ENCODE results near the gene YAP1. TPM values are rescaled to one million over a fixed set of nuclear protein-coding genes. Genes with fewer than 3 reads are reported as not detected.

Gene YAP1
- total and polyA plus RNA-seq, 7 experiments from 2014 or later = 0.15 TPM; not detected in 6

GRCh38 chr11:102154806-102155205 is 44.6 kb downstream of the YAP1 start:
- Mint-ChIP-seq H3K27ac (no peak overlapping the region), H3K36me3 (no peaks in the 10 kb centered on the region), H3K27me3 (peaks cover 0 to 17% (median 14%) of the 10 kb centered on the region in 5 donors), H3K4me3 (no peak overlapping the region), H3K4me1 (no peaks in the 10 kb centered on the region), H3K9me3 (no peaks in the 10 kb centered on the region)
- ATAC-seq (no peak), DNase-seq (no peak)
- Histone ChIP-seq H3K4me1 (ENCODE audit: control insufficient read depth in 2 of 2, insufficient read depth in 2 of 2, low read length in 2 of 2) (no peaks in the 10 kb centered on the region), H3K9me3 (ENCODE audit: control insufficient read depth in 2 of 3, low read length in 3 of 3) (no peaks in the 10 kb centered on the region), H3K27ac (ENCODE audit: low read depth, low read length) (no peak overlapping the region), H3K36me3 (ENCODE audit: control insufficient read depth in 2 of 3, insufficient read depth in 3 of 3, low read length in 3 of 3) (no peaks in the 10 kb centered on the region), H3K27me3 (ENCODE audit: control insufficient read depth in 2 of 2, insufficient read depth in 2 of 2, low read length in 2 of 2) (no peaks in the 10 kb centered on the region), H3K4me3 (ENCODE audit: low read length) (no peak overlapping the region)
- intact Hi-C loops (cut with micrococcal nuclease) = no loop called here
- POLR2A ChIA-PET = no interaction called here
- CTCF ChIA-PET = no interaction called here

- DNase-seq = no peak
- Mint-ChIP-seq H3K36me3 (no peaks in the 10 kb centered on the region), H3K4me1 (no peaks in the 10 kb centered on the region), H3K27me3 (peaks cover 0 to 14% (median 11%) of the 10 kb centered on the region in 5 donors), H3K9me3 (no peaks in the 10 kb centered on the region), H3K4me3 (no peak overlapping the region), H3K27ac (no peak overlapping the region)
- Histone ChIP-seq H3K4me3 (ENCODE audit: low read length) (no peak overlapping the region), H3K27ac (ENCODE audit: low read depth, low read length) (no peak overlapping the region), H3K9me3 (ENCODE audit: control insufficient read depth in 2 of 3, low read length in 3 of 3) (no peaks in the 10 kb centered on the region), H3K4me1 (ENCODE audit: control insufficient read depth in 2 of 2, insufficient read depth in 2 of 2, low read length in 2 of 2) (no peaks in the 10 kb centered on the region), H3K36me3 (ENCODE audit: control insufficient read depth in 2 of 3, insufficient read depth in 3 of 3, low read length in 3 of 3) (no peaks in the 10 kb centered on the region), H3K27me3 (ENCODE audit: control insufficient read depth in 2 of 2, insufficient read depth in 2 of 2, low read length in 2 of 2) (no peaks in the 10 kb centered on the region)
- ChIA-PET POLR2A (no interaction called here), CTCF (no interaction called here)
- intact Hi-C loops (cut with micrococcal nuclease) = no loop called here
- no peak for ATAC-seq
Observed at GRCh38 chr11:102155676-102156075, 45.4 kb downstream of the YAP1 start.

- no peaks in the 10 kb centered on the region for H3K27me3 ChIP-seq (ENCODE audit: control insufficient read depth in 2 of 2, insufficient read depth in 2 of 2, low read length in 2 of 2)
- H3K36me3 Mint-ChIP-seq = no peaks in the 10 kb centered on the region
- H3K9me3 ChIP-seq (ENCODE audit: control insufficient read depth in 2 of 3, low read length in 3 of 3) = no peaks in the 10 kb centered on the region
- no peaks in the 10 kb centered on the region for H3K9me3 Mint-ChIP-seq
- H3K36me3 ChIP-seq (ENCODE audit: control insufficient read depth in 2 of 3, insufficient read depth in 3 of 3, low read length in 3 of 3) = no peaks in the 10 kb centered on the region
- DNase-seq (no peak), ATAC-seq (no peak)
- H3K4me1 ChIP-seq (ENCODE audit: control insufficient read depth in 2 of 2, insufficient read depth in 2 of 2, low read length in 2 of 2) = no peaks in the 10 kb centered on the region
- no peak overlapping the region for H3K27ac ChIP-seq (ENCODE audit: low read depth, low read length)
- H3K4me3 ChIP-seq (ENCODE audit: low read length) = no peak overlapping the region
- peaks cover 0 to 12% (median 5%) of the 10 kb centered on the region in 5 donors for H3K27me3 Mint-ChIP-seq
- H3K27ac Mint-ChIP-seq = no peak overlapping the region
- ChIA-PET CTCF (no interaction called here), POLR2A (no interaction called here)
- no peak overlapping the region for H3K4me3 Mint-ChIP-seq
- intact Hi-C loops (cut with micrococcal nuclease) = no loop called here
- H3K4me1 Mint-ChIP-seq = no peaks in the 10 kb centered on the region
Observed at GRCh38 chr11:102157219-102157618, 47.0 kb downstream of the YAP1 start.

GRCh38 chr11:102158164-102158735 is 48.0 kb downstream of the YAP1 start:
- ChIA-PET POLR2A (no interaction called here), CTCF (no interaction called here)
- H3K9me3 ChIP-seq (ENCODE audit: control insufficient read depth in 2 of 3, low read length in 3 of 3) = no peaks in the 10 kb centered on the region
- no peaks in the 10 kb centered on the region for H3K27me3 ChIP-seq (ENCODE audit: control insufficient read depth in 2 of 2, insufficient read depth in 2 of 2, low read length in 2 of 2)
- DNase-seq = no peak
- H3K36me3 Mint-ChIP-seq = no peaks in the 10 kb centered on the region
- no peaks in the 10 kb centered on the region for H3K9me3 Mint-ChIP-seq
- H3K4me3 Mint-ChIP-seq = no peak overlapping the region
- intact Hi-C loops (cut with micrococcal nuclease) = no loop called here
- no peaks in the 10 kb centered on the region for H3K4me1 ChIP-seq (ENCODE audit: control insufficient read depth in 2 of 2, insufficient read depth in 2 of 2, low read length in 2 of 2)
- no peaks in the 10 kb centered on the region for H3K4me1 Mint-ChIP-seq
- no peak for ATAC-seq
- peaks cover 0 to 9% (median 0%) of the 10 kb centered on the region in 5 donors for H3K27me3 Mint-ChIP-seq
- no peak overlapping the region for H3K27ac ChIP-seq (ENCODE audit: low read depth, low read length)
- H3K36me3 ChIP-seq (ENCODE audit: control insufficient read depth in 2 of 3, insufficient read depth in 3 of 3, low read length in 3 of 3) = no peaks in the 10 kb centered on the region
- no peak overlapping the region for H3K27ac Mint-ChIP-seq
- no peak overlapping the region for H3K4me3 ChIP-seq (ENCODE audit: low read length)

GRCh38 chr11:102163368-102163767 is 53.1 kb downstream of the YAP1 start:
- no peaks in the 10 kb centered on the region for H3K4me1 ChIP-seq (ENCODE audit: control insufficient read depth in 2 of 2, insufficient read depth in 2 of 2, low read length in 2 of 2)
- H3K4me3 Mint-ChIP-seq = no peak overlapping the region
- intact Hi-C loops (cut with micrococcal nuclease) = no loop called here
- no peaks in the 10 kb centered on the region for H3K4me1 Mint-ChIP-seq
- ATAC-seq (no peak), DNase-seq (no peak)
- no peak overlapping the region for H3K4me3 ChIP-seq (ENCODE audit: low read length)
- ChIA-PET POLR2A (no interaction called here), CTCF (no interaction called here)
- H3K9me3 Mint-ChIP-seq = peaks cover 0 to 2% (median 0%) of the 10 kb centered on the region in 11 donors
- peaks cover 2 to 26% (median 14%) of the 10 kb centered on the region in 5 donors for H3K27me3 Mint-ChIP-seq
- H3K27ac ChIP-seq (ENCODE audit: low read depth, low read length) = no peak overlapping the region
- no peaks in the 10 kb centered on the region for H3K9me3 ChIP-seq (ENCODE audit: control insufficient read depth in 2 of 3, low read length in 3 of 3)
- H3K36me3 ChIP-seq (ENCODE audit: control insufficient read depth in 2 of 3, insufficient read depth in 3 of 3, low read length in 3 of 3) = no peaks in the 10 kb centered on the region
- no peaks in the 10 kb centered on the region for H3K27me3 ChIP-seq (ENCODE audit: control insufficient read depth in 2 of 2, insufficient read depth in 2 of 2, low read length in 2 of 2)
- H3K27ac Mint-ChIP-seq = peak overlapping the region in 1 of 9 donors; percentile 55
- no peaks in the 10 kb centered on the region for H3K36me3 Mint-ChIP-seq

- H3K9me3 ChIP-seq (ENCODE audit: control insufficient read depth in 2 of 3, low read length in 3 of 3) = no peaks in the 10 kb centered on the region
- no peak overlapping the region for H3K27ac ChIP-seq (ENCODE audit: low read depth, low read length)
- peaks cover 4 to 26% (median 19%) of the 10 kb centered on the region in 5 donors for H3K27me3 Mint-ChIP-seq
- no peak overlapping the region for H3K4me3 Mint-ChIP-seq
- no peaks in the 10 kb centered on the region for H3K27me3 ChIP-seq (ENCODE audit: control insufficient read depth in 2 of 2, insufficient read depth in 2 of 2, low read length in 2 of 2)
- no peak for DNase-seq
- POLR2A ChIA-PET = no interaction called here
- intact Hi-C loops (cut with micrococcal nuclease) = no loop called here
- H3K9me3 Mint-ChIP-seq = peaks cover 0 to 2% (median 0%) of the 10 kb centered on the region in 11 donors
- no peaks in the 10 kb centered on the region for H3K36me3 Mint-ChIP-seq
- CTCF ChIA-PET = no interaction called here
- no peak overlapping the region for H3K27ac Mint-ChIP-seq
- H3K36me3 ChIP-seq (ENCODE audit: control insufficient read depth in 2 of 3, insufficient read depth in 3 of 3, low read length in 3 of 3) = no peaks in the 10 kb centered on the region
- H3K4me1 Mint-ChIP-seq = no peaks in the 10 kb centered on the region
- H3K4me3 ChIP-seq (ENCODE audit: low read length) = no peak overlapping the region
- ATAC-seq = no peak
- no peaks in the 10 kb centered on the region for H3K4me1 ChIP-seq (ENCODE audit: control insufficient read depth in 2 of 2, insufficient read depth in 2 of 2, low read length in 2 of 2)
Observed at GRCh38 chr11:102166175-102167064, 56.2 kb downstream of the YAP1 start.

GRCh38 chr11:102168481-102168880 is 58.2 kb downstream of the YAP1 start:
- H3K27me3 Mint-ChIP-seq = peaks cover 6 to 39% (median 23%) of the 10 kb centered on the region in 5 donors

More at GRCh38 chr11:102168481-102168880, 58.2 kb downstream of the YAP1 start:
- Mint-ChIP-seq H3K4me1 (no peaks in the 10 kb centered on the region), H3K9me3 (peaks cover 0 to 4% (median 0%) of the 10 kb centered on the region in 11 donors), H3K27ac (no peak overlapping the region), H3K36me3 (no peaks in the 10 kb centered on the region), H3K4me3 (no peak overlapping the region)
- ChIA-PET CTCF (no interaction called here), POLR2A (no interaction called here)
- DNase-seq = no peak
- H3K4me3 ChIP-seq (ENCODE audit: low read length) = no peak overlapping the region
- intact Hi-C loops (cut with micrococcal nuclease) = no loop called here
- no peak for ATAC-seq
- no peak overlapping the region for H3K27ac ChIP-seq (ENCODE audit: low read depth, low read length)
- H3K4me1 ChIP-seq (ENCODE audit: control insufficient read depth in 2 of 2, insufficient read depth in 2 of 2, low read length in 2 of 2) = no peaks in the 10 kb centered on the region
- H3K9me3 ChIP-seq (ENCODE audit: control insufficient read depth in 2 of 3, low read length in 3 of 3) = no peaks in the 10 kb centered on the region
- H3K27me3 ChIP-seq (ENCODE audit: control insufficient read depth in 2 of 2, insufficient read depth in 2 of 2, low read length in 2 of 2) = no peaks in the 10 kb centered on the region
- no peaks in the 10 kb centered on the region for H3K36me3 ChIP-seq (ENCODE audit: control insufficient read depth in 2 of 3, insufficient read depth in 3 of 3, low read length in 3 of 3)
